GM12878 (cell line): ENCODE measurements around the gene MSANTD3. TPM values are rescaled to one million over a fixed set of nuclear protein-coding genes. Genes with fewer than 3 reads are reported as not detected.

Experiments used
- ATAC-seq: fragments of 200-7000 bp; cut with Tn5 transposase; 3 replicates; pipeline ENCODE4 v1.9.1; 2020; ENCODE audit warnings: mild to moderate bottlenecking, moderate library complexity
- BruUV-seq: library from RNA; stranded (reverse); fragments of 400-500 nt; replicated peaks from 2 replicates; lab custom pipeline; 2021; lab: Mats Ljungman, UMichigan
- CTCF ChIA-PET: fragments of 300-600 bp; sonication (Branson Sonifier 250); formaldehyde crosslinking; extraction: SDS; loops from one replicate; lab custom pipeline; 2021; ENCODE audit warnings: inconsistent platforms; lab: Yijun Ruan, JAX
- POLR2A ChIA-PET: fragments of 350-600 bp; formaldehyde crosslinking; extraction: SDS; loops from one replicate; lab custom pipeline; 2021; ENCODE audit warnings: inconsistent platforms; lab: Charles Lee
- RAD21 ChIA-PET: fragments of 300-600 bp; sonication (Branson Sonifier 250); formaldehyde crosslinking; loops from one replicate; lab custom pipeline; 2023; ENCODE audit warnings: antibody characterized with exemption; ENCODE audit not compliant: unreplicated experiment; lab: Charles Lee
- SMC1A ChIA-PET: fragments of 300-600 bp; sonication (Branson Sonifier 250); formaldehyde crosslinking; loops from one replicate; lab custom pipeline; 2023; ENCODE audit not compliant: unreplicated experiment, uncharacterized antibody; lab: Charles Lee
- DNase-seq: peaks from one replicate; pipeline ENCODE4 v3.0.0-alpha.2; 2011; ENCODE audit warnings: low read depth, low spot score
- FAIRE-seq: peaks from 3 replicates; lab custom pipeline; 2011; peaks lifted over from hg19 to GRCh38; lab: Jason Lieb, UNC
- H2AFZ ChIP-seq: 2 replicates; pipeline ENCODE4 v1.6.0; 2011; ENCODE audit warnings: low read depth, low read length, control low read depth; ENCODE audit not compliant: control insufficient read depth
- H3K27ac ChIP-seq: 2 replicates; pipeline ENCODE4 v1.5.1; 2011; ENCODE audit warnings: control low read depth; ENCODE audit not compliant: control insufficient read depth, insufficient read depth
- H3K27me3 ChIP-seq, 2 experiments: replicated peaks in 1 of 2; 2 replicates each; pipeline versions ENCODE4 v1.6.0 to v1.6.1; 2011; ENCODE audit warnings: low read length in 1 of 2; ENCODE audit not compliant: control insufficient read depth in 2 of 2, insufficient read depth in 2 of 2
- H3K36me3 ChIP-seq, 2 experiments: 2 replicates each; pipeline ENCODE4 v1.5.1; 2011; ENCODE audit warnings: low read length in 1 of 2; ENCODE audit not compliant: control insufficient read depth in 2 of 2, insufficient read depth in 2 of 2
- H3K4me1 ChIP-seq: 2 replicates; pipeline ENCODE4 v1.6.1; 2011; ENCODE audit warnings: mild to moderate bottlenecking, low read length, moderate library complexity, mixed read lengths; ENCODE audit not compliant: control insufficient read depth, insufficient read depth
- H3K4me2 ChIP-seq: 2 replicates; pipeline ENCODE4 v1.6.0; 2011; ENCODE audit warnings: control low read depth; ENCODE audit not compliant: control insufficient read depth, insufficient read depth
- H3K4me3 ChIP-seq: fragments of 200-600 bp; sonication (generic); 2 replicates; pipeline ENCODE4 v1.5.1; 2016
- H3K79me2 ChIP-seq: 2 replicates; pipeline ENCODE4 v1.6.0; 2011; ENCODE audit warnings: low read length; ENCODE audit not compliant: control insufficient read depth, insufficient read depth
- H3K9ac ChIP-seq: 2 replicates; pipeline ENCODE4 v1.8.0; 2011; ENCODE audit warnings: low read length, control low read depth, mixed read lengths; ENCODE audit not compliant: control insufficient read depth, insufficient read depth
- H3K9me3 ChIP-seq: replicated peaks from 3 replicates; pipeline ENCODE4 v1.5.1; 2011; ENCODE audit warnings: mild to moderate bottlenecking, low read length; ENCODE audit not compliant: control insufficient read depth, insufficient read depth
- H4K20me1 ChIP-seq: 2 replicates; pipeline ENCODE4 v1.6.0; 2011; ENCODE audit not compliant: control insufficient read depth, insufficient read depth
- BRCA1 ChIP-seq: IDR thresholded peaks from 2 replicates; pipeline ENCODE4 v1.6.1; 2011; ENCODE audit warnings: low read depth, low read length, improper control_type of control experiment
- CHD1 ChIP-seq: IDR thresholded peaks from 2 replicates; pipeline ENCODE4 v1.6.1; 2012; ENCODE audit warnings: low read depth, low read length, improper control_type of control experiment
- HDAC6 ChIP-seq: fragments of 200-600 bp; sonication (generic); IDR thresholded peaks from one replicate; pipeline ENCODE4 v1.8.0; 2017; ENCODE audit warnings: antibody characterized with exemption; ENCODE audit not compliant: unreplicated experiment
- NFYB ChIP-seq: IDR thresholded peaks from 2 replicates; pipeline ENCODE4 v1.6.1; 2011; ENCODE audit warnings: low read depth, mild to moderate bottlenecking, low read length, improper control_type of control experiment, moderate library complexity; ENCODE audit not compliant: insufficient read depth
- PAX8 ChIP-seq: fragments of 450-650 bp; IDR thresholded peaks from 2 replicates; pipeline ENCODE4 v1.6.1; 2017; ENCODE audit warnings: mild to moderate bottlenecking, moderate library complexity
- RBBP5 ChIP-seq: fragments of 200-600 bp; sonication (generic); conservative IDR thresholded peaks from 2 replicates; pipeline ENCODE4 v1.6.1; 2016
- SMARCA5 ChIP-seq: fragments of 450-650 bp; IDR thresholded peaks from 2 replicates; pipeline ENCODE4 v1.6.1; 2017; ENCODE audit warnings: mild to moderate bottlenecking
- SUPT20H ChIP-seq: IDR thresholded peaks from 2 replicates; pipeline ENCODE4 v1.6.1; 2011; ENCODE audit warnings: low read depth, mild to moderate bottlenecking, low read length, moderate library complexity, borderline replicate concordance; ENCODE audit not compliant: control insufficient read depth
- TBL1XR1 ChIP-seq: IDR thresholded peaks from 2 replicates; pipeline ENCODE4 v1.6.1; 2012; ENCODE audit warnings: low read depth, low read length, improper control_type of control experiment
- WRNIP1 ChIP-seq: IDR thresholded peaks from 2 replicates; pipeline ENCODE4 v1.6.1; 2011; ENCODE audit warnings: low read depth, low read length, improper control_type of control experiment, borderline replicate concordance
- WGBS: methylation state at CpG from one replicate; pipeline ENCODE4 v1.1.6; 2016; ENCODE audit warnings: low lambda C conversion rate; ENCODE audit not compliant: insufficient replicate concordance, insufficient coverage; ENCODE audit errors: missing lambda C conversion rate; 5-methylcytosine and 5-hydroxymethylcytosine counted together
- in situ Hi-C: fragments of 300-500 bp; cut with MboI; formaldehyde crosslinking; loops from 9 replicates; pipeline ENCODE4 v1.14.3; 2018; ENCODE audit warnings: mixed read lengths
- intact Hi-C: fragments of 100-400 bp; cut with micrococcal nuclease; formaldehyde crosslinking; loops from one replicate; pipeline ENCODE4 v1.14.2; 2022; ENCODE audit not compliant: unreplicated experiment
- polyA plus RNA-seq, 11 experiments: library from polyadenylated mRNA; depleted of rRNA in 4 of 11; unstranded in 6 of 11; stranded (reverse) in 5 of 11; fragments of >200 nt; fragmentation: Nextera tagmentation in 4 of 11; fragmentation: Illumina TruSeq in 1 of 11; extraction: Ambion mirVana in 4 of 11; extraction: Trizol in 1 of 11; gene quantifications; 1 replicate in 1 of 11; 2 replicates in 10 of 11; pipeline versions ENCODE4 v1.2.1 to v1.2.3, GENCODE V29; 2011 to 2016; ENCODE audit warnings: inconsistent platforms in 2 of 11, missing spikeins in 2 of 11, low read depth in 1 of 11
- total RNA-seq, 4 experiments: library from RNA; depleted of rRNA in 3 of 4; stranded (reverse); fragments of >200 nt in 3 of 4; fragmentation: Illumina TruSeq in 1 of 4; extraction: Trizol in 1 of 4; gene quantifications; 2 replicates each; pipeline versions ENCODE4 v1.2.1 to v1.2.3, GENCODE V29; 2013 to 2021
- TF ChIP-seq, protein P1 (sequence below): fragments of 450-650 bp; IDR thresholded peaks from 2 replicates; pipeline ENCODE4 v1.6.1; 2014; ENCODE audit warnings: mild to moderate bottlenecking
- TF ChIP-seq, protein P2 (sequence below): IDR thresholded peaks from 2 replicates; pipeline ENCODE4 v1.6.1; 2011; ENCODE audit warnings: low read depth, mild to moderate bottlenecking, low read length, moderate library complexity, borderline replicate concordance; ENCODE audit errors: extremely low read depth

Gene MSANTD3
- total and polyA plus RNA-seq, 10 of the 15 experiments (the other 5 are each of a cell fraction or from before 2014, with no cell fraction given) = 5.8 to 21.2 (median 14.7) TPM

DNA sequence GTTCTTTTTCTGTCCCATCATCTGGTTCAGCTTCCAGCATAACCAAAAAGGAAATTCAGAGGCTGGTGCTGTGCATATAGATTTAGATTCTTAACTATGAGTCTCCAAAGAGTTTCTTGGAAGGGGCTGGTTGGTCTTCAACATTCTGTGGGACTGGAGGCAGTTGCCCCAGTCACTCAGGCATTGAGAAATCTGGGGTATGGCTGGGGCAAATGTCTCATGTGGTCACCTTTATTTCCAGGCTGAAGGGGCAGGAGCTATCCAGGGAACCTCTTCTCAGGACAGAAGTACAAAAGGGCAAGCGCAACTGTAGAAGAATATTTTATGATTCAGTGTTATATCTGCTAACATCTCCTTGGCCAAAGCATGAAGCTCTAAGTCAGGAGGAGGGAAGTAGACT, 30.6 kb downstream of the MSANTD3 start (continued):
- TF ChIP-seq, protein P1, sequence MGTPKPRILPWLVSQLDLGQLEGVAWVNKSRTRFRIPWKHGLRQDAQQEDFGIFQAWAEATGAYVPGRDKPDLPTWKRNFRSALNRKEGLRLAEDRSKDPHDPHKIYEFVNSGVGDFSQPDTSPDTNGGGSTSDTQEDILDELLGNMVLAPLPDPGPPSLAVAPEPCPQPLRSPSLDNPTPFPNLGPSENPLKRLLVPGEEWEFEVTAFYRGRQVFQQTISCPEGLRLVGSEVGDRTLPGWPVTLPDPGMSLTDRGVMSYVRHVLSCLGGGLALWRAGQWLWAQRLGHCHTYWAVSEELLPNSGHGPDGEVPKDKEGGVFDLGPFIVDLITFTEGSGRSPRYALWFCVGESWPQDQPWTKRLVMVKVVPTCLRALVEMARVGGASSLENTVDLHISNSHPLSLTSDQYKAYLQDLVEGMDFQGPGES = no peak
- no peak for TF ChIP-seq CHD1
- no peak for TF ChIP-seq WRNIP1
- no peak for TF ChIP-seq BRCA1
- TF ChIP-seq RBBP5 = no peak
- TF ChIP-seq PAX8 = no peak
- TF ChIP-seq SUPT20H = no peak
- no peak for TF ChIP-seq HDAC6
- TF ChIP-seq, protein P2, sequence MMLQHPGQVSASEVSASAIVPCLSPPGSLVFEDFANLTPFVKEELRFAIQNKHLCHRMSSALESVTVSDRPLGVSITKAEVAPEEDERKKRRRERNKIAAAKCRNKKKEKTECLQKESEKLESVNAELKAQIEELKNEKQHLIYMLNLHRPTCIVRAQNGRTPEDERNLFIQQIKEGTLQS = no peak
- TF ChIP-seq SMARCA5 = no peak

DNA sequence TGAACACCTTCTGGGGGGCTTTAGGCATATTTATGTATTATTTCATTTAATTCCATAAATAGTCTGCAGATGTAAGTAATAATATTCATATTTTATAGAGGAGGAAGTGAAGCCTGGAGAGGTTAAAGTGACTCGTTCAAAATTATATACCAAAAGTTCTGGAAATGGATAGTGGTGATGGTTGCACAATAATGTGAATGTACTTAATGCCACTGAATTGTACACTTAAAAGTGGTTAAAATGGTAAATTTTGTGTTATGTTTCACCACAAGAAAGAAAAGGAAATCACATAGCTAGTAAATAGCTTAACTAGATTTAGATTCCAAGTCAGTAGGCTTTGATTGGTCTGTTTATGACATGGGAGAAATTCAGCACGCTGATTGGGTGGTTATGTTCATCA, 33.0 kb downstream of the MSANTD3 start:
- Histone ChIP-seq H3K4me2 (no peak overlapping the region), H2AFZ (no peak overlapping the region), H4K20me1 (no peaks in the 10 kb centered on the region), H3K27me3 (no peaks in the 10 kb centered on the region; a peak in 1 of 4 replicates), H3K79me2 (no peaks in the 10 kb centered on the region), H3K9ac (no peak overlapping the region), H3K4me1 (no peaks in the 10 kb centered on the region), H3K27ac (no peak overlapping the region), H3K36me3 (no peaks in the 10 kb centered on the region), H3K9me3 (no peaks in the 10 kb centered on the region), H3K4me3 (no peak overlapping the region)
- in situ Hi-C loops = no loop called here
- ATAC-seq (no peak), DNase-seq (no peak), FAIRE-seq (no peak)
- intact Hi-C loops = no loop called here
- BruUV-seq = no TSS peak
- POLR2A ChIA-PET = interaction anchor here (0.6 kb wide), 1 partner anchor 238 kb away, joined by 3 read pairs; no protein-coding TSS in a partner anchor
- 4% methylated on average over 2 of the region's 2 CpGs for WGBS
- RAD21 ChIA-PET = no interaction called here
- SMC1A ChIA-PET = no interaction called here
- CTCF ChIA-PET = no interaction called here
- TF ChIP-seq HDAC6 (no peak), TBL1XR1 (no peak), NFYB (0 out of 2 replicates have a peak, but pooled peaks have one; percentile 39)
